Adrenal gland (tissue), 5 donors: ENCODE measurements around the gene FHIT.

Experiments used
- POLR2A ChIP-seq, 2 donors: fragments of 450-650 bp; IDR thresholded peaks; one replicate each; pipeline ENCODE4 v1.6.1; 2017; ENCODE audit warnings: antibody characterized with exemption in 2 of 2, mild to moderate bottlenecking in 2 of 2, moderate library complexity in 1 of 2
- TF ChIP-seq, protein P1 (sequence below), 6 experiments: fragments of 450-650 bp in 4 of 6; fragments of 200-600 bp in 2 of 6; sonication (generic) in 1 of 6; IDR thresholded peaks; 1 replicate in 5 of 6; 2 replicates in 1 of 6; pipeline versions ENCODE4 v1.5.1 to v1.8.0; 2016 to 2021; ENCODE audit warnings: antibody characterized with exemption in 6 of 6, mild to moderate bottlenecking in 2 of 6, moderate library complexity in 1 of 6
- donor health status: DM: no; HTN: no; CAD: no.

DNA sequence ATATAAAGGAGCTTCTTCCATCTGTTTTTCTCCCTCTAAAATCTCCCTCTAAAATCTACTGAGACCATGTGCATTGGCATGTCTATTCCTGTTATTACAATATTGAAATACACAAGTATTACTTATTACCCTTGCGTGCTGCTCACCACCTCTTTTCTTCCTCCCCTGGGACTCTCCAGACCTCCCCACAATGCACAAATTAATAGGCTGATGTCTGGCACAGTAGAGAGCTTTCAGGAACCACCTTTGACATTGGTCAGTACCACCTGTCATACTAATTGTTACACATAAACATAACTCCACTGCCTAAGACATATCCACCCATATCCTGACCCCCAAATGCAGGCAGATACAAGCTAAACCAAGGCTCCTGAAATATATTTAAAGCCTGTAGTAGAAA is 722.6 kb downstream of the FHIT start:
- TF ChIP-seq, protein P1, sequence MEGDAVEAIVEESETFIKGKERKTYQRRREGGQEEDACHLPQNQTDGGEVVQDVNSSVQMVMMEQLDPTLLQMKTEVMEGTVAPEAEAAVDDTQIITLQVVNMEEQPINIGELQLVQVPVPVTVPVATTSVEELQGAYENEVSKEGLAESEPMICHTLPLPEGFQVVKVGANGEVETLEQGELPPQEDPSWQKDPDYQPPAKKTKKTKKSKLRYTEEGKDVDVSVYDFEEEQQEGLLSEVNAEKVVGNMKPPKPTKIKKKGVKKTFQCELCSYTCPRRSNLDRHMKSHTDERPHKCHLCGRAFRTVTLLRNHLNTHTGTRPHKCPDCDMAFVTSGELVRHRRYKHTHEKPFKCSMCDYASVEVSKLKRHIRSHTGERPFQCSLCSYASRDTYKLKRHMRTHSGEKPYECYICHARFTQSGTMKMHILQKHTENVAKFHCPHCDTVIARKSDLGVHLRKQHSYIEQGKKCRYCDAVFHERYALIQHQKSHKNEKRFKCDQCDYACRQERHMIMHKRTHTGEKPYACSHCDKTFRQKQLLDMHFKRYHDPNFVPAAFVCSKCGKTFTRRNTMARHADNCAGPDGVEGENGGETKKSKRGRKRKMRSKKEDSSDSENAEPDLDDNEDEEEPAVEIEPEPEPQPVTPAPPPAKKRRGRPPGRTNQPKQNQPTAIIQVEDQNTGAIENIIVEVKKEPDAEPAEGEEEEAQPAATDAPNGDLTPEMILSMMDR (IDR thresholded peaks at IDR 0.05): no peak
- TF ChIP-seq POLR2A (IDR thresholded peaks at IDR 0.05): no peak
